Uterus (tissue), 4 donors: ENCODE results near the gene WDR27. TPM values are rescaled to one million over a fixed set of nuclear protein-coding genes. Genes with fewer than 3 reads are reported as not detected.
A peak's percentile ranks its signal among the peaks of the same experiment; 100 is the strongest.

Source experiments
- DNase-seq, 2 donors: peaks; one replicate each; pipeline ENCODE4 v3.0.0-alpha.2; 2019 to 2020
- H3K27ac ChIP-seq, 2 donors: fragments of 200-600 bp; sonication (generic); 1 replicate in 1 of 2; 2 replicates in 1 of 2; pipeline ENCODE4 v1.5.1; 2016 to 2018
- H3K27me3 ChIP-seq, 2 donors: fragments of 200-600 bp; sonication (generic); one replicate each; pipeline ENCODE4 v1.5.1; 2018 to 2019; ENCODE audit warnings: control low read depth in 1 of 2
- H3K36me3 ChIP-seq, 2 donors: fragments of 200-600 bp; sonication (generic); one replicate each; pipeline ENCODE4 v1.5.1; 2019; ENCODE audit warnings: control low read depth in 1 of 2
- H3K4me1 ChIP-seq, 2 donors: fragments of 200-600 bp; sonication (generic); one replicate each; pipeline ENCODE4 v1.5.1; 2018 to 2019; ENCODE audit warnings: control low read depth in 1 of 2
- H3K4me3 ChIP-seq, 2 donors: fragments of 200-600 bp; sonication (generic); 1 replicate in 1 of 2; 2 replicates in 1 of 2; pipeline ENCODE4 v1.5.1; 2018 to 2019; ENCODE audit warnings: mild to moderate bottlenecking in 1 of 2
- H3K9me3 ChIP-seq, 2 donors: fragments of 200-600 bp; sonication (generic); one replicate each; pipeline ENCODE4 v1.5.1; 2019; ENCODE audit warnings: control low read depth in 1 of 2
- CTCF ChIP-seq, 4 experiments: fragments of 200-600 bp in 2 of 4; fragments of 450-650 bp in 2 of 4; sonication (generic) in 2 of 4; IDR thresholded peaks; one replicate each; pipeline ENCODE4 v1.5.1; 2016 to 2019; ENCODE audit warnings: antibody characterized with exemption in 4 of 4, mild to moderate bottlenecking in 2 of 4, moderate library complexity in 1 of 4
- POLR2A ChIP-seq, 2 donors: fragments of 450-650 bp; IDR thresholded peaks; one replicate each; pipeline ENCODE4 v1.6.1; 2016; ENCODE audit warnings: antibody characterized with exemption in 2 of 2, mild to moderate bottlenecking in 1 of 2, moderate library complexity in 1 of 2
- intact Hi-C: fragments of 100-400 bp; cut with DNase I; formaldehyde crosslinking; loops from one replicate; pipeline ENCODE4 v1.15.1; 2023; ENCODE audit warnings: low total_unique reads
- total RNA-seq, 4 donors: library from RNA; depleted of rRNA in 3 of 4; stranded (reverse); fragments of >200 nt in 3 of 4; gene quantifications; one replicate each; pipeline versions ENCODE4 v1.1.0 to v1.2.4, GENCODE V29; 2014 to 2023
- donor health status: DM: yes; HTN: yes; CAD: no.

WDR27 gene
- total RNA-seq, 4 donors from 2014 or later, result 41.8 to 69.7 (median 59.7) TPM

GRCh38 chr6:169583886-169584541, 117.8 kb downstream of the WDR27 start:
- no peaks in the 10 kb centered on the region for H3K36me3 ChIP-seq

GRCh38 chr6:169579407-169580111, 122.3 kb downstream of the WDR27 start:
- no peaks in the 10 kb centered on the region for H3K36me3 ChIP-seq
- TF ChIP-seq POLR2A (IDR thresholded peaks at IDR 0.05) (no peak), CTCF (IDR thresholded peaks at IDR 0.05) (no peak)
- no peaks in the 10 kb centered on the region for H3K27me3 ChIP-seq
- H3K4me3 ChIP-seq, result no peak overlapping the region
- DNase-seq, result no peak
- H3K27ac ChIP-seq, result no peak overlapping the region
- no peaks in the 10 kb centered on the region for H3K9me3 ChIP-seq
- intact Hi-C loops, result no loop called here
- no peaks in the 10 kb centered on the region for H3K4me1 ChIP-seq

More at GRCh38 chr6:169583886-169584541, 117.8 kb downstream of the WDR27 start:
- TF ChIP-seq CTCF (IDR thresholded peaks at IDR 0.05) (no peak), POLR2A (IDR thresholded peaks at IDR 0.05) (no peak)
- Histone ChIP-seq H3K27me3 (no peaks in the 10 kb centered on the region), H3K27ac (no peak overlapping the region), H3K9me3 (no peaks in the 10 kb centered on the region), H3K4me1 (no peaks in the 10 kb centered on the region), H3K4me3 (no peak overlapping the region)
- intact Hi-C loops, result no loop called here
- no peak for DNase-seq

- no peaks in the 10 kb centered on the region for H3K27me3 ChIP-seq
- no peaks in the 10 kb centered on the region for H3K9me3 ChIP-seq
- no peak for DNase-seq
- no peaks in the 10 kb centered on the region for H3K36me3 ChIP-seq
- intact Hi-C loops, result no loop called here
- H3K4me3 ChIP-seq, result no peak overlapping the region
- H3K27ac ChIP-seq, result peak overlapping the region in 1 of 2 donors; percentile 39
- H3K4me1 ChIP-seq, result no peaks in the 10 kb centered on the region
- no peak for TF ChIP-seq CTCF (IDR thresholded peaks at IDR 0.05)
- TF ChIP-seq POLR2A (IDR thresholded peaks at IDR 0.05), result no peak
These were observed 123.9 kb downstream of the WDR27 start for GRCh38 chr6:169577974-169578373.

GRCh38 chr6:169577236-169577635, 124.6 kb downstream of the WDR27 start:
- no peaks in the 10 kb centered on the region for H3K9me3 ChIP-seq
- peak overlapping the region in 1 of 2 donors; percentile 39 for H3K27ac ChIP-seq
- H3K4me1 ChIP-seq, result no peaks in the 10 kb centered on the region
- H3K36me3 ChIP-seq, result no peaks in the 10 kb centered on the region
- intact Hi-C loops, result no loop called here
- H3K27me3 ChIP-seq, result no peaks in the 10 kb centered on the region
- DNase-seq, result no peak
- H3K4me3 ChIP-seq, result no peak overlapping the region
- TF ChIP-seq POLR2A (IDR thresholded peaks at IDR 0.05), result no peak
- TF ChIP-seq CTCF (IDR thresholded peaks at IDR 0.05), result no peak

- Histone ChIP-seq H3K27me3 (no peaks in the 10 kb centered on the region), H3K4me3 (no peak overlapping the region), H3K9me3 (no peaks in the 10 kb centered on the region), H3K27ac (no peak overlapping the region), H3K36me3 (no peaks in the 10 kb centered on the region), H3K4me1 (no peaks in the 10 kb centered on the region)
- intact Hi-C loops, result no loop called here
- no peak for TF ChIP-seq POLR2A (IDR thresholded peaks at IDR 0.05)
- no peak for TF ChIP-seq CTCF (IDR thresholded peaks at IDR 0.05)
- no peak for DNase-seq
These were observed 126.0 kb downstream of the WDR27 start for GRCh38 chr6:169575821-169576220.
